IMR-90 (cell line): ENCODE results near the gene AP4S1. TPM values are rescaled to one million over a fixed set of nuclear protein-coding genes. Genes with fewer than 3 reads are reported as not detected.

Experiments
- ATAC-seq: fragments of 200-7000 bp; cut with Tn5 transposase; 2 replicates; pipeline ENCODE4 v1.9.1; 2020; ENCODE audit warnings: low read depth, mild to moderate bottlenecking, moderate library complexity
- BruUV-seq: library from RNA; stranded (reverse); fragments of 400-500 nt; replicated peaks from 2 replicates; lab custom pipeline; 2021; lab: Mats Ljungman, UMichigan
- CTCF ChIA-PET: fragments of 300-600 bp; formaldehyde crosslinking; extraction: SDS; loops from one replicate; lab custom pipeline; 2021; ENCODE audit warnings: antibody characterized with exemption; lab: Yijun Ruan, JAX
- POLR2A ChIA-PET: fragments of 300-600 bp; sonication (Branson Sonifier 250); formaldehyde crosslinking; loops from one replicate; lab custom pipeline; 2022; ENCODE audit warnings: antibody characterized with exemption; ENCODE audit not compliant: unreplicated experiment; lab: Charles Lee
- DNase-seq: peaks from one replicate; pipeline ENCODE4 v3.0.0; 2013
- H2AFZ ChIP-seq: replicated peaks from 2 replicates; pipeline ENCODE3; 2013; ENCODE audit warnings: low read length, mild to moderate bottlenecking; ENCODE audit not compliant: poor library complexity
- H2AK5ac ChIP-seq: 2 replicates; pipeline ENCODE4 v1.6.1; 2013; ENCODE audit warnings: low read depth, low read length, inconsistent platforms
- H2AK9ac ChIP-seq: replicated peaks from 2 replicates; pipeline ENCODE3; 2013; ENCODE audit warnings: mild to moderate bottlenecking, low read depth, low read length, moderate library complexity; ENCODE audit not compliant: poor library complexity
- H2BK120ac ChIP-seq: 2 replicates; pipeline ENCODE4 v1.6.1; 2013; ENCODE audit warnings: low read depth, low read length, inconsistent platforms
- H2BK15ac ChIP-seq: 3 replicates; pipeline ENCODE4 v1.6.1; 2013; ENCODE audit warnings: low read depth, low read length, inconsistent platforms
- H2BK20ac ChIP-seq: 2 replicates; pipeline ENCODE4 v1.6.1; 2013; ENCODE audit warnings: low read depth, mild to moderate bottlenecking, inconsistent platforms, low read length, moderate library complexity
- H2BK5ac ChIP-seq: 2 replicates; pipeline ENCODE4 v1.6.1; 2013; ENCODE audit warnings: mild to moderate bottlenecking, low read depth, low read length, inconsistent platforms; ENCODE audit not compliant: poor library complexity, severe bottlenecking
- H3K14ac ChIP-seq: replicated peaks from 2 replicates; pipeline ENCODE4 v1.6.1; 2013; ENCODE audit warnings: low read depth, low read length, inconsistent platforms
- H3K18ac ChIP-seq: 2 replicates; pipeline ENCODE4 v1.6.1; 2013; ENCODE audit warnings: low read depth, low read length, control low read depth
- H3K23ac ChIP-seq: 2 replicates; pipeline ENCODE4 v1.6.1; 2013; ENCODE audit warnings: low read depth, low read length, inconsistent platforms
- H3K27ac ChIP-seq: 2 replicates; pipeline ENCODE4 v1.5.1; 2013; ENCODE audit warnings: mild to moderate bottlenecking, control low read depth, low read length; ENCODE audit not compliant: insufficient read depth
- H3K27me3 ChIP-seq: 2 replicates; pipeline ENCODE4 v1.6.1; 2013; ENCODE audit warnings: low read length; ENCODE audit not compliant: control insufficient read depth, insufficient read depth
- H3K36me3 ChIP-seq: 2 replicates; pipeline ENCODE4 v1.6.1; 2013; ENCODE audit warnings: low read length, mixed read lengths; ENCODE audit not compliant: control insufficient read depth, insufficient read depth
- H3K4ac ChIP-seq: 2 replicates; pipeline ENCODE4 v1.6.1; 2013; ENCODE audit warnings: low read depth, low read length, inconsistent platforms
- H3K4me1 ChIP-seq: 2 replicates; pipeline ENCODE4 v1.6.1; 2013; ENCODE audit warnings: low read length, mixed read lengths; ENCODE audit not compliant: control insufficient read depth, insufficient read depth
- H3K4me2 ChIP-seq: 2 replicates; pipeline ENCODE4 v1.6.1; 2013; ENCODE audit warnings: low read depth, mild to moderate bottlenecking, control low read depth, low read length, moderate library complexity
- H3K4me3 ChIP-seq: 2 replicates; pipeline ENCODE4 v1.5.1; 2013; ENCODE audit warnings: low read depth, mild to moderate bottlenecking, control low read depth, low read length, moderate library complexity; ENCODE audit not compliant: insufficient read depth
- H3K56ac ChIP-seq: 2 replicates; pipeline ENCODE4 v1.6.1; 2013; ENCODE audit warnings: low read length, inconsistent platforms; ENCODE audit not compliant: insufficient read depth; ENCODE audit errors: extremely low read depth
- H3K79me1 ChIP-seq, 2 experiments: 2 replicates each; pipeline ENCODE4 v1.6.1; 2013; ENCODE audit warnings: low read length in 2 of 2, inconsistent platforms in 1 of 2, low read depth in 1 of 2
- H3K9ac ChIP-seq: 2 replicates; pipeline ENCODE4 v1.6.1; 2013; ENCODE audit warnings: low read depth, low read length, control low read depth
- H3K9me1 ChIP-seq: 2 replicates; pipeline ENCODE4 v1.6.1; 2013; ENCODE audit warnings: low read length, inconsistent platforms; ENCODE audit not compliant: insufficient read depth
- H3K9me3 ChIP-seq: 2 replicates; pipeline ENCODE4 v1.6.1; 2013; ENCODE audit warnings: low read length; ENCODE audit not compliant: control insufficient read depth, insufficient read depth
- H4K20me1 ChIP-seq: 2 replicates; pipeline ENCODE4 v1.6.1; 2013; ENCODE audit warnings: low read length, inconsistent platforms; ENCODE audit not compliant: insufficient read depth
- H4K5ac ChIP-seq: 2 replicates; pipeline ENCODE4 v1.6.1; 2013; ENCODE audit warnings: mild to moderate bottlenecking, low read depth, low read length, control low read depth
- H4K8ac ChIP-seq, 2 experiments: 2 replicates each; pipeline ENCODE4 v1.6.1; 2013; ENCODE audit warnings: low read depth in 2 of 2, low read length in 2 of 2, control low read depth in 1 of 2, inconsistent platforms in 1 of 2
- H4K91ac ChIP-seq: 2 replicates; pipeline ENCODE4 v1.6.1; 2013; ENCODE audit warnings: low read depth, low read length, inconsistent platforms; ENCODE audit not compliant: insufficient read depth
- CEBPB ChIP-seq: IDR thresholded peaks from 2 replicates; pipeline ENCODE4 v1.6.1; 2012; ENCODE audit warnings: low read depth, low read length, improper control_type of control experiment
- CHD1 ChIP-seq: IDR thresholded peaks from 2 replicates; pipeline ENCODE4 v1.6.1; 2012; ENCODE audit warnings: low read depth, low read length, improper control_type of control experiment
- ELK1 ChIP-seq: fragments of 150-350 bp; IDR thresholded peaks from 2 replicates; pipeline ENCODE4 v1.6.1; 2016; ENCODE audit warnings: low read depth, mild to moderate bottlenecking, low read length, moderate library complexity, borderline replicate concordance
- MAFK ChIP-seq: IDR thresholded peaks from 2 replicates; pipeline ENCODE4 v1.6.1; 2012; ENCODE audit warnings: low read depth, low read length, improper control_type of control experiment
- MAZ ChIP-seq: IDR thresholded peaks from 2 replicates; pipeline ENCODE4 v1.6.1; 2012; ENCODE audit warnings: low read depth, mild to moderate bottlenecking, low read length, improper control_type of control experiment, moderate library complexity, borderline replicate concordance
- MXI1 ChIP-seq: IDR thresholded peaks from 2 replicates; pipeline ENCODE4 v1.6.1; 2012; ENCODE audit warnings: low read depth, mild to moderate bottlenecking, low read length, moderate library complexity, borderline replicate concordance
- NFE2L2 ChIP-seq: fragments of 150-350 bp; IDR thresholded peaks from 2 replicates; pipeline ENCODE4 v1.6.1; 2016; ENCODE audit warnings: low read depth, mild to moderate bottlenecking, low read length
- RAD21 ChIP-seq: IDR thresholded peaks from 2 replicates; pipeline ENCODE4 v1.6.1; 2012; ENCODE audit warnings: low read length, improper control_type of control experiment
- RCOR1 ChIP-seq: IDR thresholded peaks from 2 replicates; pipeline ENCODE4 v1.6.1; 2012; ENCODE audit warnings: mild to moderate bottlenecking, low read length, improper control_type of control experiment; ENCODE audit not compliant: insufficient replicate concordance
- RFX5 ChIP-seq: IDR thresholded peaks from 2 replicates; pipeline ENCODE4 v1.8.0; 2012; ENCODE audit warnings: low read depth, mild to moderate bottlenecking, low read length, moderate library complexity
- SMC3 ChIP-seq: fragments of 150-350 bp; IDR thresholded peaks from 2 replicates; pipeline ENCODE4 v1.6.1; 2016; ENCODE audit warnings: low read depth, mild to moderate bottlenecking, antibody characterized with exemption, low read length, moderate library complexity
- USF2 ChIP-seq: fragments of 150-350 bp; IDR thresholded peaks from 2 replicates; pipeline ENCODE4 v1.6.1; 2017; ENCODE audit warnings: mild to moderate bottlenecking, antibody characterized with exemption, low read length, low read depth
- WGBS, 2 experiments: methylation state at CpG; one replicate each; pipeline versions ENCODE4 v1.1.5 to v1.1.7; 2013; ENCODE audit warnings: missing lambda C conversion rate in 2 of 2; ENCODE audit not compliant: insufficient read length in 1 of 2; ENCODE audit errors: extremely low coverage in 2 of 2; 5-methylcytosine and 5-hydroxymethylcytosine counted together
- dilution Hi-C: fragments of 300-500 bp; cut with HindIII; formaldehyde crosslinking; loops from one replicate; pipeline ENCODE4 v1.14.3; 2018; ENCODE audit warnings: low sequenced_read_pairs; ENCODE audit not compliant: unreplicated experiment
- in situ Hi-C: fragments of 300-500 bp; cut with MboI; formaldehyde crosslinking; loops from 3 replicates; pipeline ENCODE4 v1.14.3; 2019; ENCODE audit warnings: low sequenced_read_pairs, inconsistent platforms, mixed read lengths
- intact Hi-C: fragments of 100-400 bp; cut with micrococcal nuclease; formaldehyde crosslinking; loops from 2 replicates; pipeline ENCODE4 v1.10.0; 2022
- polyA plus RNA-seq, 3 experiments: library from polyadenylated mRNA; depleted of rRNA; stranded (reverse); fragments of >200 nt; gene quantifications; 2 replicates each; pipeline ENCODE4 v1.2.3, GENCODE V29; 2012; ENCODE audit warnings: low replicate concordance in 1 of 3
- total RNA-seq: library from RNA; depleted of rRNA; stranded (reverse); fragments of >200 nt; gene quantifications from 2 replicates; pipeline ENCODE4 v1.2.3, GENCODE V29; 2012

Gene AP4S1
- total and polyA plus RNA-seq, 2 of the 4 experiments (the other 2 are of a cell fraction) = 2.7 to 4.5 TPM

GRCh38 chr14:31083781-31084180 lies 58.3 kb downstream of the AP4S1 start:
- Histone ChIP-seq H2AK9ac (no peak overlapping the region), H3K9ac (no peak overlapping the region), H3K4me1 (no peaks in the 10 kb centered on the region), H3K79me1 (peaks cover 0 to 3% of the 10 kb centered on the region in 2 experiments; a peak in 2 of 4 replicates), H3K9me3 (no peaks in the 10 kb centered on the region), H4K20me1 (no peaks in the 10 kb centered on the region), H3K36me3 (no peaks in the 10 kb centered on the region), H2AK5ac (no peak overlapping the region), H3K14ac (no peak overlapping the region), H2BK20ac (no peak overlapping the region; the same call in 1 of the 2 replicates), H4K8ac (no peak overlapping the region), H4K5ac (no peak overlapping the region), H2BK5ac (no peak overlapping the region), H2AFZ (no peak overlapping the region), H4K91ac (no peak overlapping the region), H3K4me3 (no peak overlapping the region), H3K27me3 (no peaks in the 10 kb centered on the region), H3K56ac (no peak overlapping the region), H3K18ac (no peak overlapping the region), H2BK120ac (no peak overlapping the region; the same call in 1 of the 2 replicates), H3K9me1 (peaks cover 3% of the 10 kb centered on the region), H3K23ac (no peak overlapping the region), H3K4ac (no peak overlapping the region; the same call in 1 of the 2 replicates), H2BK15ac (0 out of 3 replicates have a peak overlapping the region, but pooled peaks have one; percentile 8), H3K4me2 (no peak overlapping the region), H3K27ac (no peak overlapping the region)
- dilution Hi-C loops (no loop called here), intact Hi-C loops (no loop called here), in situ Hi-C loops (loop anchor here (5.0 kb wide), 1 partner anchor 106 kb away; no protein-coding TSS in a partner anchor)
- ATAC-seq (no peak), DNase-seq (no peak)
- 94% methylated on average over 2 of the region's 3 CpGs; no CpG with 5 or more reads in 1 of the 2 experiments for WGBS, 2 experiments
- TF ChIP-seq RCOR1 (no peak), USF2 (no peak), ELK1 (no peak), MAZ (no peak), RAD21 (no peak), NFE2L2 (no peak), CHD1 (no peak), MXI1 (no peak), MAFK (no peak), SMC3 (no peak), CEBPB (no peak), RFX5 (no peak)
- ChIA-PET CTCF (interaction anchor here (0.6 kb wide), 1 partner anchor 251 kb away, joined by 3 read pairs; no protein-coding TSS in a partner anchor), POLR2A (no interaction called here)
- no TSS peak for BruUV-seq
